ENCODE measurements around the gene NDUFB11.

The NDUFB11 gene

DNA sequence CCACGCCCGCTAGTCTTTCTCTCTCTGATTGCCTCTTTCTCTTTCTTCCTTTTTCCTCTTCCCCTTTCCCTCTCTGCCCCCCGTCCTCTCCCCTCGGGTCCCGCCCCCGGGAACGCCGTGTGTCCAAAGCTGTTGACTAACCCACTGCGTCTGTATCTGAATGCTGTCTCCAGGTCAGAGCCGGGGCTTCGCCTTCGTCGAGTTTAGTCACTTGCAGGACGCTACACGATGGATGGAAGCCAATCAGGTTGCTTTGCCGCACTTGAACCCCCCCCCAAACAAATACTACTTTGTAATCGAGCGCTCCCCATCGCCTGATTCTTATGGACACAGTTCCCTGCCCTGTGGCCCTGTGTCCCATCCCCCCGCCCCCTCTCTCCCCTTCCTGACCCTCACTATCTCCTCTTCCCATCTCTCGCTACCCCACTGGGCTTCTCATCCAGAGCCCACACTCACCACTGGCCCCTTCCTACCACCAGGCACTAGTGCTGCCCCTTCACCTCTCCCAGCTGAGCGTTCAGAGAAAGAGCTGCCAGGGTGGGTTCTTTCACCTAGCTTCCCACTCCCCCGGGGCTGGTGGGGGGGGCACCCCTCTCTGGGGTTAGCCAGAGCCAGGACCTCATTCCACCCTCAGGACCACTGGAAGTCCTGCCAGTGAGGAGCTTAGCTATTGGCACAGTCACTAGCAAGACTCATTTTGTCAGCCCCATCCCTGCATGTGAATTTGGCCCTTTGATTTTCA lies 30.5 kb upstream of the NDUFB11 start:
- DNase-seq (ENCODE audit: low read depth): no peak

DNA sequence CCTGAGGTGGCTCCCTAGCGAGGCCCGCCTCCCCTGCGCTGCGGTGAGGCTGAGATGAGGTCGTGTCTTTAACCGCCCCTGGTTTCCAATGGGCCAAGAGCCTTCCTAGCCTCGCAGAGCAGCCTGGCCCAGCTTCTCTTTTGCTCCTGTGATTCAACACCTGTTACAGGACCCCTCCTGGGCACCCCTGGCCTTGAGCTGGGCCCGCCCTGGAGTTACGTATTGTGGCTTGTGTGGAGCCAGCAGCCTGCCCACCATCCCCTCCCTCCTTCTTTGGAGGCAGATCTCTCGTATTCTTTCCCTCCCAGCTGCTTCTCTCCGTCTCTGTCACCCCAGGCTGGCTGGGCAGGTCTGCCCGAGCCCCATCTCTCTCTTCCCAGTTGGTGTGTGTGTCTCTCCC lies 29.9 kb upstream of the NDUFB11 start:
- DNase-seq (ENCODE audit: low read depth): no peak

DNA sequence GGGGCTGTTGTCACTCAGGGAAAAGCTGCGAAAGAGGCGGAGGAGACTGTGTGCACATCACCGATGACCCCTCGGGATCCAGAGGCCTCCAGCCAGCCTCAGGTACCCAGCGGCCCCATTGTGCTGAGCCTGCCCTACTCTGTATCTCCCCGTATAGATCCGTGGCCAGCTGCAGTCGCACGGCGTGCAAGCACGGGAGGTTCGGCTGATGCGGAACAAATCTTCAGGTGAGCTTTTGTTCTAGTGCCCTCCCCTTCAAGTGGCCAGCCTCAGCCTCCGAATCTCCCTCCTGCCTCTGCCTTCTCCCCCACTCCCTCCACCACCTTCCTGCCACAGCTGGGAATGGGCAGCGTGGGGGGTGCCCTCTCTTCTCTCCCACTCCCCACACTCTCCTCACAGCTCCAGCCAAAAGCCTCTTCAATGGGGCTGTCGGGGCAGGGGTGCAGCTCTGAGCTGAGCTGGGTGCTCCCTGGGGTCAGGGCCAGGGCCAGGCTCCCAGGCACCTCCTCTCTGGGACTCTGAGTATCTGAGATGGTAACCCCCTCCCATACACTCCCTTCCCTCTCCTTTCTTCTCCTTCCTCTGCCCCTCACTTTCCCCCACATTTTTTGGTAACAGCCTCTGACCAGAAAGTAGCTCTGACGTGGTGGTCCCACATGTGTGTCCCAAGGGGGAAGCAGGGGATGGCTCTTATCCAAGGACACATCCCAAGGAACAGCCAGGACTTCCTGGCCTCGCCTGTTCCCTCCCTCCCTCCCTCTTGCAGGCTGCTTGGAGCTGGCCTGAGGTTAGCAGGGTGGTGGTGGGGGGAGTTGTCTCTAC lies 28.7 kb upstream of the NDUFB11 start:
- no peak for DNase-seq (ENCODE audit: low read depth)

- DNase-seq (ENCODE audit: low read depth): no peak
These were observed 28.0 kb upstream of the NDUFB11 start for GRCh38 chrX:47172549-47172948.

DNA sequence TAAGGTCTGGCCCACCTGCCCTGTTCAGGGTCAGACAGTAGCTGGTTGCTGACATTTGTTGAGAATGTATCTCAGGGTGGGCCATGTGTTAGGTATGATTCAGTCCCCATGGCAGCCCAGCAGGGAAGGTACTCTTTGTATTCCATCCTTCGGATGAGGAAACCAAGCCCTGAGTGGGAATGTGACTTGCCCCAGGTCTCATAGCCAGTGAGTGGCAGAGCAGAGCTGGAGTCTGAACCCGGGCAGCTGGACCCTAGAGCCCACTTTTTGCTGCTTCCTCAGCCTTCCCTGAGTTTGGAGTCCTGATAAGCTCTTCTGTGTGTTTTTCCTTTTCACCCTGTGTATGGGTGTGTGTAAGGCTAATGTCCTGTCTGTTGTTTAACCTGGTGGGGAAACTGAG lies 27.5 kb upstream of the NDUFB11 start:
- DNase-seq (ENCODE audit: low read depth): no peak

- no peak for DNase-seq (ENCODE audit: low read depth)
These were observed 26.6 kb upstream of the NDUFB11 start for GRCh38 chrX:47170861-47171692.

- DNase-seq (ENCODE audit: low read depth): no peak
These were observed 25.4 kb upstream of the NDUFB11 start for GRCh38 chrX:47169726-47170515.

DNA sequence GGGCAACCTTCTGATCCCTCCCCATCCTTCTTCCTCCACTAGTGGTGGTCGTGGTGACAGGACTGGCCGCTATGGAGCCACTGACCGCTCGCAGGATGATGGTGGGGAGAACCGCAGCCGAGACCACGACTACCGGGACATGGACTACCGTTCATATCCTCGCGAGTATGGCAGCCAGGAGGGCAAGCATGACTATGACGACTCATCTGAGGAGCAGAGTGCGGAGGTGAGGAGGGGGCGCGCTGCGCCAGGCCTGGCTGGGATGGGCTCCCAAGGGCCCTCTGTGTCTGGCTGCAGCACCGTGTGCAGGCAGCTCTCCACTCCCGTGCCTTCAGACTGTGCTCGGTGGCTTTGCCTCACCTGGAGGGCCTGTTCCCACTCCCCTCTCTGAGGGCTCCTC lies 24.8 kb upstream of the NDUFB11 start:
- no peak for DNase-seq (ENCODE audit: low read depth)

DNA sequence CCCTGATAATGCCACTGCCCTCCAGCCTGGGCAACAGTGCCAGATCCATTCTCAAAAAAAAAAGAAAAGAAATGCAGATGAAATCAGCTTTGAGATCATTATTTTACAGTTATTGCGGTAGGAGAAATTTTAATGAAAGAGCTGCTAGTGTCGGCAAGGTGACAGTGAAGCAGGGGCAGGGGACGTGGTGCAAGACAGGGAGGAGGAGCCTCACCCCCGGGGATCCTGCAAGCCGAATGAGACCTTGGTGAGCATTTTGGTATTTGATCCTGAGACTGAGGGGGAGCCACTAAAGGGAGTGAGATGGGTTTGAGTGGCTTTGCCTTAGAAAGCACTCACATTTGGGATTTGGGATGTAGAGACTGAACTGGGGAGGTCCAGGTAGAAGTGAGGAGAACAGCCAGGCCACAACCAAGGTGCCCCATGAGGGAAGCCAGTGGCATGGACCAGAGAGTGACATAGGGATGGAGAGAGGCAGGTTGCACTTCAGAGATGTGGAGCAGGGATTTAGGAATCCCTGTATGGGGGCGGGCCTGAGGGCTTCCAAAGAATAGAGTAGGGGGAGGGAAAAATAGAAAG lies 24.1 kb upstream of the NDUFB11 start:
- DNase-seq (ENCODE audit: low read depth): no peak

DNA sequence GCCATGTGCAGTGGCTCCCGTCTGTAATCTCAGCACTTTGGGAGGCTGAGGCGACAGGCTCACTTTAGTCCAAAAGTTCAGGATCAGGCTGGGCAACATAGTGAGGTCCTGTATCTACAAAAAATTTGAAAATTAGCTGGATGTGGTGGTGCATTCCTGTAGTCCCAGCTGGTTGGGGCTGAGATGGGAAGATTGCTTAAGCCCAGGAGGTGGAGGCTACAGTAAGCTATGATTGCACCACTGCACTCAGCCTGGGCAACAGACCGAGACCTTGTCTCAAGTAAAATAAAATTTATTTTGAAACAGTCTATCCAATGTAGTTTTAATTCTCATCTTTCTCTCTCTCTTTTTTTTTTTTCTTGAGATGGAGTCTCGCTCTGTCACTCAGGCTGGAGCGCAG lies 21.6 kb upstream of the NDUFB11 start:
- DNase-seq (ENCODE audit: low read depth): no peak

- DNase-seq (ENCODE audit: low read depth): no peak
These were observed 19.9 kb upstream of the NDUFB11 start for GRCh38 chrX:47164420-47164819.

- no peak for DNase-seq (ENCODE audit: low read depth)
These were observed 18.6 kb upstream of the NDUFB11 start for GRCh38 chrX:47162927-47163583.

GRCh38 chrX:47160781-47161180 lies 16.3 kb upstream of the NDUFB11 start:
- DNase-seq (ENCODE audit: low read depth): no peak

DNA sequence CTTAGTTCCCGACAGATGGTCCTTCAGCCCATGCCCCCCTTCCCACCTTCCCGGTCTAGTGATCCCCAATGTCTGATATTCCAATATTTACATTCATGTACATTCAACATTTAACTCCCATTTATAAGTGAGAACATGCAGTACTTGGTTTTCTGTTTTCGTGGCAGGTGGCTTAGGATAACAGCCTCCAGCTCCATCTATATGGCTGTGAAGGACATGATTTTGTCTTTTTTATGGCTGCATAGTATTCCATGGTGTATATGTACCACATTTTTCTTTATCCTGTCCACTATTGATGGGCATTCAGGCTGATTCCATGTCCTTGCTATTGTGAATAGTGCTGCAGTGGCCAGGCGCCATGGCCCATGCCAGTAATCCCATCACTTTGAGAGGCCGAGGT lies 14.3 kb upstream of the NDUFB11 start:
- no peak for DNase-seq (ENCODE audit: low read depth)

DNA sequence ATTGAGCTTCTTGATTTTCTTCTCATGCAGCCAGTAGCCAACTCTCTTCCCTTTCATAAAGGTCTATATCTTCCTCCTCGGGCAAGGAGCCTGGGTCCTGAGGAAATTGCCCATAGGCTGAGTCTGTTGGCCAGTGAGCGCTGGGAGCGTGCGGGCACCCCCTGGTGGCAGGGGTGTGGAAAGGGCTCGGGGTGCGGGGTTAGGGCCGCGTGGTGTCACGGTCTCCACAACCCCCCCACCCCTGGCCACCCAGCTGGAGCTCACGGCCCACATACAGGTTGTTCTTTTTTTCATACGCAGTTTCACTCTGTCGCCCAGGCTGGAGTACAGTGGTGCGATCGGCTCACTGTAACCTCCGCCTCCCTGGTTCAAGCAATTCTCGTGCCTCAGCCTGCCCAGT lies 13.6 kb upstream of the NDUFB11 start:
- no peak for DNase-seq (ENCODE audit: low read depth)

DNA sequence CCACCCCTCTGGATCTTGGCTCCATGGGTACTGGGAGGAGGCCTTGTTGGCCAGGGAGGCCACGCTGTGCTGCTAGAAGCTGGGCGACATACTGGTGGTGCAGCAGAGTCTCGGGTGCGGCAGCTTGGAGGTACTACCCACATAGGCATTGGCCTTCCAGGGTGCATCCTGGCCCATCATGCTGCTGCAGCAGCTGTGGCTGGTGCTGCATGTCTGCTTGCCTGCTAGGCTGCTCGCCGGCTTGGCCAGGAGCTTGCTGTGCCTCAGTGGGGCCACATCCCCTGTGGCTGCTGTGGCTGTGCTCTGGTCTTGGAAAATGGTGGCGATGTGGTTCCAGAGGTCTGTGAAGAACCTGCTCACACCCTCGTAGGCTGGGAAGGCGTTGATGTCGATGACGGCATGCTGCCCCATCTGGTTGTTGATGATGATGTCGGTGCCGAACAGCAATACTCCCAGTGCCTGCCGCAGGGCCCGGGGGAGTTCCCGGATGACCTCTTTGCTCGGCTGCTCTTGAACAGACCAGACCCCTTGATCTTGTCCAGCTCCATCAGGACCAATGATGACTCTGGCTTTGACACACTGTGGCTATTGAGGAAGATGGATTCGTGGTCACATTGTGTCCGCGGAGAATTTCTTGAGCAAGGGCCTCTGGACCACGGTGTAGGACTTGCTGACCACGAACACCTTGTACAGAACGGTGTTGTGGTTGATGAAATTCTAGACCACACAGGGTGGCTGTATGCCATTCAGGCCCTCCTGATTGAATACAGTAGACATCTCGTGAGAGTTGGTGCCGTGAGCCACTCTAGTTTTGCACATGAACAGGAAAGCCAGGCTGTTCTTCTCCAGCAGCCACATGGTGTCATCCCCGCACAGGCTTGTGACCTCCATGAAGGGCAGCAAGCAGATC lies 12.4 kb upstream of the NDUFB11 start:
- no peak for DNase-seq (ENCODE audit: low read depth)

DNA sequence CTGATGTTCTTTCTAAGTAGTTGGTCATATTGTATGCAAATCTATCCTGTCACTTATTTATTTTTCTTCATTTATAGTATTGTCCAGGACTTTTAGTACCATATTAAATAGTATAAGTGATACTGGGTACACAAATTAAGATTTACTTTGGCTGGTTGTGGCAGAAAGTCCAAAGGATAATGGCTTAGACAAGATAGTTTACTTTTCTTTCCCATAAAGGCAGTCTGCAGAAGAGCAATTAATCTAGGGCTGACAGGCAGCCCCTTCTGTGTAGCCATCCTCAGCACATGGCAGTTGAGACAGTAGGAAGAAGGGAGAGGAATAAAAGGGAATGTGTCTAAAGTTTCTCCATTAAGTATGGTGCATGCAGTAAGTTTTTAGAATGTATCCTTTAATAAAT lies 6.9 kb upstream of the NDUFB11 start:
- no peak for DNase-seq (ENCODE audit: low read depth)

DNA sequence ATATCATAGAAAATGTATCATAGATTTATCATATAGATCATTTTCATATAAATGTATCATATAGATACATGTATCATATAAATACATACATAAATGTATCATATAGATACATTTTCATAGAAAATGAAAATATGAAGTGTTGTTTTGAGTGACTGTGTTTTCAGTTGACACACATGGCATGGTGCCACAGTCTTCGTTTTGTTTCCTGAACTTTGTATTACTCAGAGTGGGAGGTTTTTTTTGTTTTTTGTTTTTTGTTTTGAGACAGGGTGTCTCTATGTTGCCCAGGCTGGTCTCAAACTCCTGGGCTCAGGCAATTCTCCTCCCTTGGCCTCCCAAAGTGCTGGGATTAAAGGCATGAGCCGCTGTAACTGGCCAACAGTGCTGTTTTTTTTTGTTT lies 4.4 kb upstream of the NDUFB11 start:
- no peak for DNase-seq (ENCODE audit: low read depth)

DNA sequence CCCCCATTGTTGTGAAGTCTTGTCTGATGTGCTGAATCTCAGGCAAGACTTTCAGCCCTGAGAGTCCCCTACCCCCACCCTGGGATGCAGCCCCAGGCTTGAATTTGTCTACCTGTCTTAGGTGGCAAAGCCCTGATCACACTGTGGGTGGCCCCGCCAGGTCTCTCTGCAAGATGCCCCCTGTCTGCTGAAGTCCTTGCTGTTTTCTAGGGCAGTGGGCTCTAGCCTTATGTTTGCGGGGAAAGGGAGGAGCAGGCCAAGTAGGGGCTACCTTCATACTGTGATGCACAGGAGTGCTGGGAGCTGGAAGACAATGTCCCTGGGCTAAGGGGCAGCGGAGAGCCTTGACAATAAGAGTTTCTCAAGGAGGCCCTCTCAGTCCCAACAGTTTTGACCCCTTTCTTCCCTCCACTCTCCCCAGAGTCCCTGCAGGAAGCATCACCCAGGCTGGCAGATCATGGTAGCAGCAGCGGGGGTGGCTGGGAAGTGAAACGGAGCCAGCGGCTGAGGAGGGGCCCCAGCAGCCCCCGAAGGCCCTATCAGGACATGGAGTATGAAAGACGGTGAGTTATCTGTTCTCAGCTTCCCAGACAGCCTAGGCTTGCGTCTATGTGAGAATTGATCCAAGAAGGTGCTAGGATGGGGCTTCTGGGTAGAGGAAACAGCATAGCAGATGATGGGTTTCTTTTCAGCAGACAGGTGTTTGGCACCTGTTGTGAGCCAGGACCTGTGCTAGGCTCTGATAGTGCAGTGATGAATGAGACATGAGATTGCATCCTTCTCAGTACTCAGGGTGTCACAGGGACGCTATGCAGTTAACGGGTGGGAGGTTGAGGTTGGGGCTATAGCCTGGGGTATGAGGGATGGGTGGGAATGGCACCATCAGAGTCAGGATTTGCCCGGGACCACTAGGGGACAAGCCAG lies 2.7 kb upstream of the NDUFB11 start:
- no peak for DNase-seq (ENCODE audit: low read depth)
